ENCODE data around the gene CACNA1E.
"Not testable (repeated sequence)": the region's sequence is repeated elsewhere in the genome, so short reads cannot be mapped to it uniquely, and the experiment has no call there.

The CACNA1E gene

DNA sequence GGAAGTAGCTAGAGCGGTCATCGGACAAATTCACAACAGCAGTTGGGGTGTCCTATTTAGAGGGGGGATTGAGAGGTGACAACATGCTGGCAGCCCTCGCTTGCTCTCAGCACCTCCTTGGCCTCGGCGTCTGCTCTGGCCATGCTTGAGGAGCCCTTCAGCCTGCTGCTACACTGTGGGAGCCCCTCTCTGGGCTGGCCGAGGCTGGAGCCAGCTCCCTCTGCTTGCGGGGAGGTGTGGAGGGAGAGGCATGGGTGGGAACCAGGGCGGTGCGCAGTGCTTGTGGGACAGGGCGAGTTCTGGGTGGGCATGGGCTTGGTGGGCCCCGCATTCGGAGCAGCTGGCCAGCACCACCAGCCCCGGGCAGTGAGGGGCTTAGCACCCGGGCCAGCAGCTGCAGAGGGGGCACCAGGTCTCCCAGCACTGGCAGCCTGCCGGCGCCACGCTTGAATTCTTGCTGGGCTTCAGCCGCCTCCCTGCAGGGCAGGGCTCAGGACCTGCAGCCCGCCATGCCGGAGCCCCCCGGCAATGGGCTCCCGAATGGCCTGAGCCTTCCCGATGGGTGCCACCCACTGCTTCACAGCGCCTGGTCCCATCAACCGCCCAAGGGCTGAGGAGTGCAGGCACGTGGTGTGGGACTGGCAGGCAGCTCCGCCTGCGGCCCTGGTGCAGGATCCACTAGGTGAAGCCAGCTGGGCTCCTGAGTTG is 349.0 kb downstream of the CACNA1E start:
- not testable (repeated sequence) for DNase-seq

- DNase-seq = no peak
Observed at GRCh38 chr1:181846001-181846645, 362.8 kb downstream of the CACNA1E start.

DNA sequence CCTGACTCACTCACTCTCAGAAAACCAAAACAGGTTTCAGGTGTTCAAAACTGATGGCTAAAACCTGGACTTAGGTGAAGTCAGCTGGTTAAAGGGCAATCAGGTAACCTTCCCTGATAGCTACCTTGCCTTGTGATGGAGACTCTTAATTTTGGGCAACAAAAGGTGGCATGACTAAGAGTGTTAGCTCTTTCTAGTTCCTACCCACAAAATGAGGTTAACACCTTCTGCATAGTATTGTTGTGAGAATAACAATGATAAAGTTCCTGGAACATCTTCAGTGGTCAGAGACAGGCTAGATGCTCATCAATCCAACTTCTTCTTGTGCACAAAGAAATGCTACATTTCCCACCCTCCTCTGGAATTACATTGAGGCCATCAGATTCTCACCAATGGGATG is 363.4 kb downstream of the CACNA1E start:
- no peak for DNase-seq

GRCh38 chr1:181849071-181849470 is 365.8 kb downstream of the CACNA1E start:
- DNase-seq = no peak

- not testable (repeated sequence) for DNase-seq
Observed at GRCh38 chr1:181854212-181854611, 370.9 kb downstream of the CACNA1E start.

DNA sequence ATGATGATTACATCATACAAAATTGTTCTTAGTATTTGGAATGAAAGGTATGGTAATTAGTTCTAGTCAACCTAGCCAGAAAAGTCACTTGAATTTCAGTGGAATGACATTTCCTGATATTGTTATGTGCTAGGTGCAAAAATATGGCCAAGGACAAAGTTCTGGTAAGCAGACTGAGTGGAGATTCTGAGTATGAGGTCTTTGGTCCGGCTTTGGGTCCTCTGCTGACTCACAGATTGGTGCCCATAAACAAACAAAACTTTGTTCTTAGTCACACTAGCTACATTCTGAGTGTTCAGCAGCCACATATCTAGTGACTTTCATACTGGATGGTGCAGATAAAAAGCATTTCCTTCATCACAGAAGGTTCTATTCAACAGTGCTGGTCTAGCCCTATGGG is 372.1 kb downstream of the CACNA1E start:
- DNase-seq = no peak
